GM12873 (cell line): ENCODE results near the gene HNRNPA3.

Source experiments
- CTCF ChIP-seq: IDR thresholded peaks from 2 replicates; pipeline ENCODE4 v1.5.1; 2012; ENCODE audit warnings: low read depth, mild to moderate bottlenecking, moderate library complexity, low read length, control low read depth; ENCODE audit not compliant: insufficient read depth; ENCODE audit errors: missing control alignments

Gene HNRNPA3

GRCh38 chr2:177172034-177172880 lies 40.3 kb upstream of the HNRNPA3 start:
- no peak for TF ChIP-seq CTCF

- no peak for TF ChIP-seq CTCF
Observed at GRCh38 chr2:177174486-177174885, 38.1 kb upstream of the HNRNPA3 start.

- no peak for TF ChIP-seq CTCF
Observed at GRCh38 chr2:177175917-177176668, 36.5 kb upstream of the HNRNPA3 start.

GRCh38 chr2:177178797-177179196 lies 33.8 kb upstream of the HNRNPA3 start:
- no peak for TF ChIP-seq CTCF

- TF ChIP-seq CTCF, result no peak
Observed at GRCh38 chr2:177179227-177179626, 33.4 kb upstream of the HNRNPA3 start.

- TF ChIP-seq CTCF, result no peak
Observed at GRCh38 chr2:177180269-177181000, 32.2 kb upstream of the HNRNPA3 start.

GRCh38 chr2:177183860-177184259 lies 28.7 kb upstream of the HNRNPA3 start:
- no peak for TF ChIP-seq CTCF
